Transverse colon (tissue), 4 donors: Measurements from ENCODE around the gene LCP1. TPM values are rescaled to one million over a fixed set of nuclear protein-coding genes. Genes with fewer than 3 reads are reported as not detected.

Source experiments
- DNase-seq: peaks from one replicate; pipeline ENCODE4 v3.0.0-alpha.2; 2019
- H3K27ac ChIP-seq, 4 donors: fragments of 200-600 bp; sonication (generic); 2 replicates each; pipeline ENCODE4 v1.5.1; 2016 to 2018; ENCODE audit warnings: inconsistent platforms in 4 of 4
- H3K27me3 ChIP-seq: fragments of 200-600 bp; sonication (generic); 2 replicates; pipeline ENCODE4 v1.5.1; 2017; ENCODE audit warnings: inconsistent platforms
- H3K36me3 ChIP-seq, 4 donors: fragments of 200-600 bp; sonication (generic); 2 replicates each; pipeline ENCODE4 v1.5.1; 2017 to 2019; ENCODE audit warnings: inconsistent platforms in 4 of 4
- H3K4me1 ChIP-seq, 4 donors: fragments of 200-600 bp; sonication (generic); 2 replicates each; pipeline ENCODE4 v1.5.1; 2017 to 2020; ENCODE audit warnings: inconsistent platforms in 4 of 4
- H3K4me3 ChIP-seq, 4 donors: fragments of 200-600 bp; sonication (generic); 1 replicate in 1 of 4; 2 replicates in 3 of 4; pipeline versions ENCODE4 v1.5.1 to v1.6.1; 2017 to 2019; ENCODE audit warnings: inconsistent platforms in 4 of 4
- H3K9me3 ChIP-seq, 2 donors: fragments of 200-600 bp; sonication (generic); 2 replicates each; pipeline ENCODE4 v1.5.1; 2017 to 2019; ENCODE audit warnings: inconsistent platforms in 2 of 2
- CTCF ChIP-seq, 5 experiments: fragments of 200-600 bp in 3 of 5; fragments of 450-650 bp in 2 of 5; sonication (generic) in 3 of 5; IDR thresholded peaks; 1 replicate in 2 of 5; 2 replicates in 3 of 5; pipeline ENCODE4 v1.5.1; 2016 to 2017; ENCODE audit warnings: antibody characterized with exemption in 5 of 5, inconsistent platforms in 3 of 5, mild to moderate bottlenecking in 2 of 5, moderate library complexity in 1 of 5
- EP300 ChIP-seq: sonication (generic); formaldehyde crosslinking; IDR thresholded peaks from one replicate; pipeline ENCODE4 v1.6.1; 2017; ENCODE audit warnings: antibody characterized with exemption, low read depth
- POLR2A ChIP-seq: fragments of 450-650 bp; IDR thresholded peaks from one replicate; pipeline ENCODE4 v1.6.1; 2016; ENCODE audit warnings: antibody characterized with exemption, mild to moderate bottlenecking, moderate library complexity
- POLR2AphosphoS5 ChIP-seq, 3 donors: sonication (generic); formaldehyde crosslinking; IDR thresholded peaks; one replicate each; pipeline ENCODE4 v1.6.1; 2016; ENCODE audit warnings: antibody characterized with exemption in 3 of 3
- WGBS, 2 donors: methylation state at CpG; one replicate each; pipeline ENCODE4 v1.1.5; 2018; ENCODE audit warnings: low coverage in 1 of 2; 5-methylcytosine and 5-hydroxymethylcytosine counted together
- in situ Hi-C, 4 donors: fragments of 200-750 bp; cut with MboI; loops; one replicate each; pipeline versions ENCODE4 v1.15.0 to v1.15.1; 2017; ENCODE audit warnings: low sequenced_read_pairs in 3 of 4, low pct_ligation_motif_present in 1 of 4, low pct_unique_long_range_greater_than_20kb in 1 of 4
- intact Hi-C: fragments of 100-400 bp; cut with DNase I; formaldehyde crosslinking; loops from one replicate; pipeline ENCODE4 v1.15.1; 2023; ENCODE audit warnings: low total_unique reads
- total RNA-seq, 4 donors: library from RNA; depleted of rRNA; stranded (reverse); fragments of >200 nt; gene quantifications; one replicate each; pipeline ENCODE4 v1.1.0, GENCODE V29; 2016

Gene LCP1
- total RNA-seq, 4 donors from 2014 or later = 1.6 to 35.7 (median 26.1) TPM

- TF ChIP-seq POLR2A = no peak
- TF ChIP-seq CTCF (IDR thresholded peaks at IDR 0.05) = no peak
- TF ChIP-seq EP300 = no peak
- TF ChIP-seq POLR2AphosphoS5 (IDR thresholded peaks at IDR 0.05) = no peak
- no peaks in the 10 kb centered on the region for H3K27me3 ChIP-seq
- H3K4me3 ChIP-seq = no peak overlapping the region
- no peaks in the 10 kb centered on the region for H3K9me3 ChIP-seq
- DNase-seq = no peak
- H3K4me1 ChIP-seq = no peaks in the 10 kb centered on the region
- H3K27ac ChIP-seq = no peak overlapping the region
- in situ Hi-C loops (no loop called here), intact Hi-C loops (no loop called here)
- no peaks in the 10 kb centered on the region for H3K36me3 ChIP-seq
These were observed 79.7 kb downstream of the LCP1 start for GRCh38 chr13:46102255-46102605.

GRCh38 chr13:46101484-46102254, 80.3 kb downstream of the LCP1 start:
- intact Hi-C loops (no loop called here), in situ Hi-C loops (no loop called here)
- whole genome bisulfite sequencing, 2 donors = 59 to 72% methylated on average over 8 of the region's 8 CpGs
- Histone ChIP-seq H3K36me3 (no peaks in the 10 kb centered on the region), H3K27me3 (no peaks in the 10 kb centered on the region), H3K27ac (no peak overlapping the region), H3K9me3 (no peaks in the 10 kb centered on the region), H3K4me1 (no peaks in the 10 kb centered on the region), H3K4me3 (no peak overlapping the region)
- DNase-seq = no peak
- TF ChIP-seq EP300 (no peak), POLR2A (no peak), CTCF (IDR thresholded peaks at IDR 0.05) (no peak), POLR2AphosphoS5 (IDR thresholded peaks at IDR 0.05) (no peak)

- intact Hi-C loops = no loop called here
- no peaks in the 10 kb centered on the region for H3K4me1 ChIP-seq
- no peaks in the 10 kb centered on the region for H3K36me3 ChIP-seq
- H3K27ac ChIP-seq = no peak overlapping the region
- no peak for DNase-seq
- no peaks in the 10 kb centered on the region for H3K9me3 ChIP-seq
- TF ChIP-seq POLR2A = no peak
- no peak for TF ChIP-seq POLR2AphosphoS5 (IDR thresholded peaks at IDR 0.05)
- TF ChIP-seq CTCF (IDR thresholded peaks at IDR 0.05) = no peak
- no peak for TF ChIP-seq EP300
- in situ Hi-C loops = no loop called here
- H3K4me3 ChIP-seq = no peak overlapping the region
- WGBS, 2 donors = 29 to 78% methylated on average over 1 to 4 of the region's 4 CpGs
- no peaks in the 10 kb centered on the region for H3K27me3 ChIP-seq
These were observed 81.0 kb downstream of the LCP1 start for GRCh38 chr13:46101002-46101401.

GRCh38 chr13:46100191-46100815, 81.7 kb downstream of the LCP1 start:
- in situ Hi-C loops (no loop called here), intact Hi-C loops (no loop called here)
- Histone ChIP-seq H3K9me3 (no peaks in the 10 kb centered on the region), H3K4me3 (no peak overlapping the region), H3K36me3 (no peaks in the 10 kb centered on the region), H3K27me3 (no peaks in the 10 kb centered on the region), H3K27ac (no peak overlapping the region), H3K4me1 (no peaks in the 10 kb centered on the region)
- 83% methylated on average over 1 of the region's 1 CpG; no CpG with 5 or more reads in 1 of the 2 donors for WGBS, 2 donors
- DNase-seq = no peak
- no peak for TF ChIP-seq CTCF (IDR thresholded peaks at IDR 0.05)
- no peak for TF ChIP-seq EP300
- no peak for TF ChIP-seq POLR2AphosphoS5 (IDR thresholded peaks at IDR 0.05)
- no peak for TF ChIP-seq POLR2A
